ENCODE results near the gene SCGB1C1.
"Not testable (repeated sequence)": the region's sequence is repeated elsewhere in the genome, so short reads cannot be mapped to it uniquely, and the experiment has no call there.

Gene SCGB1C1

GRCh38 chr11:192674-193128, at the start of gene SCGB1C1:
Gene SCGB1C1, plus strand, starts transcription at chr11:193078. Its CDS starts 22 bp downstream, at chr11:193100.
- DNase-seq, result not testable (repeated sequence)

- not testable (repeated sequence) for DNase-seq
Observed at GRCh38 chr11:180242-180641, 12.6 kb upstream of the SCGB1C1 start.

GRCh38 chr11:189200-189783, 3.6 kb upstream of the SCGB1C1 start:
- peak; percentile 1 for DNase-seq

GRCh38 chr11:189843-190311, 3.0 kb upstream of the SCGB1C1 start:
- peak; percentile 56 for DNase-seq

GRCh38 chr11:190546-190945, 2.3 kb upstream of the SCGB1C1 start:
- DNase-seq, result peak; percentile 1

- DNase-seq, result peak; percentile 58
Observed at GRCh38 chr11:191490-192478, 1.1 kb upstream of the SCGB1C1 start.

GRCh38 chr11:193481-193880, 603 bp downstream of the SCGB1C1 start:
- DNase-seq, result not testable (repeated sequence)

GRCh38 chr11:196786-197731, 4.2 kb downstream of the SCGB1C1 start:
- peak; percentile 1 for DNase-seq

GRCh38 chr11:197741-198235, 4.9 kb downstream of the SCGB1C1 start:
- DNase-seq, result peak; percentile 1

- no peak for DNase-seq
Observed at GRCh38 chr11:198236-198806, 5.4 kb downstream of the SCGB1C1 start.

- DNase-seq, result no peak
Observed at GRCh38 chr11:199004-199581, 6.2 kb downstream of the SCGB1C1 start.

GRCh38 chr11:199782-200181, 6.9 kb downstream of the SCGB1C1 start:
- peak; percentile 1 for DNase-seq

GRCh38 chr11:200224-201003, 7.5 kb downstream of the SCGB1C1 start:
- DNase-seq, result no peak

GRCh38 chr11:201966-202365, 9.1 kb downstream of the SCGB1C1 start:
- DNase-seq, result peak; percentile 1

- DNase-seq, result peak; percentile 1
Observed at GRCh38 chr11:202490-202889, 9.6 kb downstream of the SCGB1C1 start.

- DNase-seq, result no peak
Observed at GRCh38 chr11:203056-203944, 10.4 kb downstream of the SCGB1C1 start.

- DNase-seq, result no peak
Observed at GRCh38 chr11:203945-204586, 11.2 kb downstream of the SCGB1C1 start.

GRCh38 chr11:204587-205109, 11.8 kb downstream of the SCGB1C1 start:
- peak; percentile 0 for DNase-seq

Data from activated naive CD4-positive, alpha-beta T cell treated with Interleukin-2 at 50 U/mL for 16 hours (primary cell).